Aorta (tissue), 5 donors: ENCODE results near the gene FAM241A. TPM values are rescaled to one million over a fixed set of nuclear protein-coding genes. Genes with fewer than 3 reads are reported as not detected.

ENCODE experiments used
- ATAC-seq: fragments of 200-7000 bp; cut with Tn5 transposase; one replicate; pipeline ENCODE4 v1.9.1; 2022; ENCODE audit warnings: moderate library complexity; ENCODE audit not compliant: low FRiP score
- DNase-seq, 2 donors: peaks; one replicate each; pipeline ENCODE4 v3.0.0-alpha.2; 2020
- H3K27ac ChIP-seq, 2 donors: one replicate each; pipeline ENCODE4 v1.5.1; 2013; ENCODE audit warnings: low read length in 2 of 2, mild to moderate bottlenecking in 2 of 2, moderate library complexity in 2 of 2, control low read depth in 1 of 2, inconsistent platforms in 1 of 2, low read depth in 1 of 2
- H3K27me3 ChIP-seq, 2 donors: one replicate each; pipeline ENCODE4 v1.6.1; 2013; ENCODE audit warnings: control low read depth in 1 of 2, low read length in 1 of 2, mild to moderate bottlenecking in 1 of 2, moderate library complexity in 1 of 2; ENCODE audit not compliant: insufficient read depth in 2 of 2, control insufficient read depth in 1 of 2
- H3K36me3 ChIP-seq, 2 donors: one replicate each; pipeline ENCODE4 v1.6.1; 2013; ENCODE audit warnings: control low read depth in 1 of 2, low read length in 1 of 2, mild to moderate bottlenecking in 1 of 2; ENCODE audit not compliant: insufficient read depth in 2 of 2, control insufficient read depth in 1 of 2
- H3K4me1 ChIP-seq, 2 donors: one replicate each; pipeline ENCODE4 v1.6.1; 2013; ENCODE audit warnings: low read length in 2 of 2, control low read depth in 1 of 2, mild to moderate bottlenecking in 1 of 2, moderate library complexity in 1 of 2; ENCODE audit not compliant: insufficient read depth in 2 of 2, control insufficient read depth in 1 of 2
- H3K4me3 ChIP-seq, 2 donors: one replicate each; pipeline ENCODE4 v1.5.1; 2013; ENCODE audit warnings: low read length in 2 of 2, control low read depth in 1 of 2, mild to moderate bottlenecking in 1 of 2
- H3K9me3 ChIP-seq: one replicate; pipeline ENCODE4 v1.6.1; 2013; ENCODE audit warnings: mild to moderate bottlenecking, low read length; ENCODE audit not compliant: control insufficient read depth
- WGBS, 2 donors: extraction: QIAGEN DNeasy Blood & Tissue Kit; methylation state at CpG; one replicate each; pipeline ENCODE4 v1.1.7; 2013; 5-methylcytosine and 5-hydroxymethylcytosine counted together
- intact Hi-C, 2 donors: fragments of 100-400 bp; cut with DNase I; formaldehyde crosslinking; loops; one replicate each; pipeline versions ENCODE4 v1.14.2 to v1.15.0; 2022
- polyA plus RNA-seq, 2 donors: library from polyadenylated mRNA; stranded (reverse); fragments of 200-250 nt; gene quantifications; one replicate each; pipeline ENCODE4 v1.2.3, GENCODE V29; 2013
- total RNA-seq, 2 donors: library from RNA; stranded (reverse); fragmentation: NEBNext Ultra II Directional; extraction: Animal tissue kit (Norgen Biotek cat#: 25700); gene quantifications; one replicate each; pipeline ENCODE4 v1.2.1, GENCODE V29; 2021
- donor health status: healthy with polysubstance abuse.
- donor health status: Bipolar disorder and iron deficiency.
- donor health status: DM: no; HTN: no; CAD: no.
- donor health status: DM: no; HTN: no; CAD: no.
- donor health status: DM: yes; HTN: yes; CAD: no.

The FAM241A gene
- total and polyA plus RNA-seq, 4 donors = 2.2 to 8.9 (median 4.9) TPM

DNA sequence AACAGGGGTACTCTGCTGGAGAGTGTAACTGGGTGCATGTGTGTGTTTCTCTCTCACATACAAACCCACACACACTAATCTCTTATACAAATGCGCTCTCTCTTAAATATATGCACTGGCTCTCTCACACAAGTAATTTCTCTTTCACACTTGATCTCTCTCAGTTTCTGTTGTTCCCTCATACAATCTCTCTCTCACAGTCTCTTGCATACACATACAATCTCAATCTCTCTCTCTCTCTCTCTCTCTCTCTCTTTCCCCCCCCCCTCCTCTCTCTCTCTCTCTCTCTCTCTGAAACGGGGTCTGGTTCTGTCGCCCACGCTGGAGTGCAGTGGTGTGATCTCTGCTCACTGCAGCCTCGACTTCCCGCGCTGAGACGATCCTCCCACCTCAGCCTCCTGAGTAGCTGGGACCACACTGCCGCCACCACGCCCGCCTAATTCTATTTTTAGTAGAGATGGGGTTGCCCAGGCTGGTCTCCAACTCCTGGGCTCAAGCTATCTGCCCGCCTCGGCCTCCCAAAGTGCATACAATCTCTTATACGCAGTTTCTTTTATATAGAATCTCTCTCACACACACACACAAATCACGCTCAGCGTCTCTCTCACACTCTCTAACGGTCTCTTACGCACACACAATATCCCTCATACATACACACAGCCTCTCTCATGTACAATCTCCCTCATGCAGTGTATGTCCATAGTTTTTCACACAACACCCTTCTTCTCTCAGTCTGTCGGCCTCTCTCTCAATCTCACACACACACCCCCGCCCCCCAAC is 518 bp upstream of the FAM241A start:
- Histone ChIP-seq H3K36me3 (no peaks in the 10 kb centered on the region), H3K9me3 (no peaks in the 10 kb centered on the region), H3K4me3 (no peak overlapping the region), H3K27ac (no peak overlapping the region), H3K4me1 (peaks cover 0 to 4% of the 10 kb centered on the region in 2 donors), H3K27me3 (no peaks in the 10 kb centered on the region)
- WGBS, 2 donors = 52 to 59% methylated on average over 17 to 20 of the region's 20 CpGs
- intact Hi-C loops = loop anchor here in 1 of 2 donors (1.0 kb wide), 1 partner anchor 88 kb away; no protein-coding TSS in a partner anchor
- ATAC-seq = peak; percentile 1
- peak; percentile 44 to 65 for DNase-seq

DNA sequence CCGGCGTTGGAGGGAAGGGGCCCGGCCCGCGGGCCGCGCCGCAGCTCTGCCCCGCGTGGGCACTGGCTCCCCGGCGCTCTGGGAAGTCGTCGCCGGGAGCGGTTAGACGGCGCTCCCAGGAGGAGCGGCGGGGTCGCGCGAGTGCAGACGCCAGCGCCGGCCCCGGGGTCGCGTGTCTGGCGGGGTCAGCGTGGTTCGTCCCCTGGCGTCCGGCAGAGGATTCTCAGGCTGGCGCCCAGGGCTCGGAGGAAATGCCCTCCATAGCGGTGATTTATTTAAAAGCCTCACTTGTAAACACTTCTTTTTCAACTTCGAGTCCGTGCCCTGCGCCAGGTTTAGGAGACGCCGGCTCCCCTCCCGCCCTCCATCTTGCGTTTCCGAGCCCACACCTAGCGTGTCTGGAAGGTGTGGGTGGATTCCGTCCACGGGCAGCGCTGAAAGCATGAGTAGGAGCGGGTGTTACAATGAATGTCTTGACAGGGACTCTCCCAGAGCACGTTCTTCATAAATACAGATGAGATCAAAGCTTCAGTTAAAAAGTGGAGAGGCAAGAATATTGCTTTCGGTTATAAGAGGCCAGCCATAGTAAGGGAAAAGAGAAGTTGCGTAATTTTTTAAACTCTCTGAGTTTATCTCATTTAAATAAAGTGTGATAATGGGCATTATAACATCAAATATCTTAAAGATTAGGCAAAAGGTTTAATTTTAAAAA is 692 bp downstream of the FAM241A start:
- H3K36me3 ChIP-seq = no peaks in the 10 kb centered on the region
- 1 to 2% methylated on average over 51 to 53 of the region's 53 CpGs for WGBS, 2 donors
- ATAC-seq (peak; percentile 54), DNase-seq (peak; percentile 63 to 84)
- no peaks in the 10 kb centered on the region for H3K9me3 ChIP-seq
- H3K4me3 ChIP-seq = peak overlapping the region; percentile 75 to 97
- intact Hi-C loops = loop anchor here (1.0 to 2.0 kb wide), 2 partner anchors 85 to 86 kb away; partner anchors contain the start of gene AP1AR (in 1 of the 2)
- peaks cover 0 to 4% of the 10 kb centered on the region in 2 donors for H3K4me1 ChIP-seq
- peak overlapping the region in 1 of 2 donors; percentile 86 for H3K27ac ChIP-seq
- H3K27me3 ChIP-seq = no peaks in the 10 kb centered on the region

DNA sequence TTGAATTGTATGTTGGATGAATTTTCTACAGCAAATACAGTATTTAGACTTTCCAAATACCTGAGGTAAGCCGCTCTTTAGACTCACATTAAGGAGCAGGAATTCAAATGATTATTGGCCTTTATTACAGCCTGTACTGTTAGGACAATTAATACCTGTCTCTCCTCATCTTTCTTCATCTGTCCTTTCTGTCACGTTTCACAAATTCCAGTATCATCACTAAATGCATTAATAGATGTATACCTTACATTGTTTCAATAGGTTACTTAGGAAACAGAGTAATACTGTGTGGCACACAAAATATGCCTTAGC is 1.2 kb downstream of the FAM241A start:
- no peaks in the 10 kb centered on the region for H3K9me3 ChIP-seq
- intact Hi-C loops = loop anchor here in 1 of 2 donors (2.0 kb wide), 1 partner anchor 84 kb away; the partner anchor contains the start of gene AP1AR
- WGBS, 2 donors = 80 to 83% methylated on average over 2 of the region's 2 CpGs
- DNase-seq = no peak
- peaks cover 0 to 4% of the 10 kb centered on the region in 2 donors for H3K4me1 ChIP-seq
- H3K36me3 ChIP-seq = no peaks in the 10 kb centered on the region
- no peak overlapping the region for H3K27ac ChIP-seq
- no peaks in the 10 kb centered on the region for H3K27me3 ChIP-seq
- ATAC-seq = no peak
- peak overlapping the region; percentile 10 to 75 for H3K4me3 ChIP-seq

DNA sequence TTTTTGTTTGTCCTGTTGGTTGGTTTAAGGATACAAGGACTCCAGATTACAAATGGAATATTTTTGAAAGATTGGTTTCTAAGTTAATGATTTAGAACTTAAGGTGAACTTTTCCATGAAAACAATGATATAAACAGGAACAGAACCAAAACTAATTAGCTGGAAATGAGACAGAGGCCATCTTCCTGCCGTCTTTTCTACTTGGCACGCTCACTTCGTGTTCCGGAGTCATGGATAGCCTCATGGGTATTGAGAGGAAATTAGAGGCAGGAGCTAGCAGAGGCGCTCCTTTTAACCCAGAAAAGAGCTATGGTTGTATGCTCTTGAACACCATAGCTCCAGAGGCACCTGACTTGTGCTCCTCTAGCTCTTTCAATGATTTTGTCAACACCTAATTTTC is 2.4 kb downstream of the FAM241A start:
- intact Hi-C loops = loop anchor here in 1 of 2 donors (2.0 kb wide), 1 partner anchor 83 kb away; the partner anchor contains the start of gene AP1AR
- H3K9me3 ChIP-seq = no peaks in the 10 kb centered on the region
- H3K36me3 ChIP-seq = no peaks in the 10 kb centered on the region
- peaks cover 0 to 4% of the 10 kb centered on the region in 2 donors for H3K4me1 ChIP-seq
- ATAC-seq = no peak
- H3K27ac ChIP-seq = no peak overlapping the region
- 73 to 74% methylated on average over 5 of the region's 5 CpGs for WGBS, 2 donors
- DNase-seq = no peak
- H3K4me3 ChIP-seq = no peak overlapping the region
- H3K27me3 ChIP-seq = no peaks in the 10 kb centered on the region

DNA sequence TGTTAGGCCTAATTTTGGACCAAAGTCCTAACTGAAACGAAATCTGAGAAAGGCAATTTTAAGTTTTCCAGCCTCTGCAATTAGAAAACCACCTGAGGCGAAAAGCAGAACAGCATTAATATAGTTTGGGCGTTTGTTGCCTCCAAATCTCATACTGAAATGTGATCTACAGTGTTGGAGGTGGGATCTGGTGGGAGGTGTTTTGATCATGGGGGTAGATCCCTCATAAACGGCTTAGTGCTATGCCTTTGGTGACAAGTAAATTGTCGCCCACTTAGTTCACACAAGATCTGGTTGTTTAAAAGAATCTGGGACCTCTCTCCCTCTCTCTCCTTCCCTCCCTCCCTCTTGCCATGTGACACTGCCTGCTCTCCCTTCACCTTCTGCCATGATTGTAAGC is 5.7 kb downstream of the FAM241A start:
- Histone ChIP-seq H3K27ac (no peak overlapping the region), H3K4me3 (no peak overlapping the region), H3K36me3 (no peaks in the 10 kb centered on the region), H3K9me3 (no peaks in the 10 kb centered on the region), H3K4me1 (peaks cover 0 to 4% of the 10 kb centered on the region in 2 donors), H3K27me3 (no peaks in the 10 kb centered on the region)
- intact Hi-C loops = no loop called here
- no peak for ATAC-seq
- no peak for DNase-seq
- WGBS, 2 donors = 89 to 90% methylated on average over 5 of the region's 5 CpGs

DNA sequence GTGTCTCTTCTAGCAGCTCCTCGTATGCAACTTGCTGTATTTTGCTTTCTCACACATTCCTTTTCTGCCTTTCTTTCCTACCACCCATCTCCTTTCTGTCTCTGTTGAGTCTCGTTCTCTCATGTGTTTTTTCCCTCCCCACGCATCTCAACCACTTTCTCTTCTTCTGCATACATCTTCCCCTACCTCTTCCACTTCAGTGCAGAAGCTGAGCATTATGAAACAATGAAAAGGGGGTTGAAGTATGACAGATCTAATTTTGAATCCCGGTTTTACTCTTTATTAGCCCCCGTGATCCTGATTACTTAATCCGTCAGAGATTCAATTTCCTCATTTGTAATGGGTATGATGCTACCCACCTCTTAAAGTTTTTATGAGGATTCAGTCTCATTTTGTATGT is 7.3 kb downstream of the FAM241A start:
- Histone ChIP-seq H3K4me3 (no peak overlapping the region), H3K27me3 (no peaks in the 10 kb centered on the region), H3K9me3 (no peaks in the 10 kb centered on the region), H3K4me1 (no peaks in the 10 kb centered on the region), H3K27ac (no peak overlapping the region), H3K36me3 (no peaks in the 10 kb centered on the region)
- no peak for DNase-seq
- ATAC-seq = no peak
- WGBS, 2 donors = 93 to 97% methylated on average over 6 of the region's 6 CpGs
- intact Hi-C loops = no loop called here

DNA sequence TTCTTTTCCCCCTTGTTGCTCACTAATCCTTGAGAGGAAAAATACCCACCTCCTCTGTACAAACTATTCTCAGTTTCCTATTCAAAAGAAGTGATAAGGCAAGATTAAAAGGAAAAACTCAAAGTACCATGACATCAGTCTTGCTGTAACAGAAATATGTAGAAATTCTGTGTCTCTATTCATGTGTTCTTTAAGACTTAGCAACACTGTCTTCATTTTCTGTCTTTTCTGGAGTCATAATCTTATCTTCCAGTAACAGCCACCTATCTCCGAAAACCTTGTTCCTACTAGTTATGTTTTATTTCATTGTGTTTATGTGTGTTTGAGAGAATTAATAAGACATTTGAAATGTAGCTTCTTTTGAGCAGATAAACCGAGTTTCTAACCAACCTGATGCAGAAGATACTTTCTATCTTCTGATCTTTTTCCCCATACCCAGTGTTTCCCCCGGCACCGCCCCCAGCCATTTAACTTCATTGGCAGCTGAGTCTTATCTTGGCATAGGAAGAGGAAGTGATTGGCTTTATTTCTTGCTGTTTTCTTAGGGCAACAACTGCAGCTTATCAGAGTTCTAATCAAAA is 8.0 kb downstream of the FAM241A start:
- WGBS, 2 donors = 77% methylated on average over 4 of the region's 4 CpGs
- ATAC-seq (no peak), DNase-seq (no peak)
- H3K9me3 ChIP-seq = no peaks in the 10 kb centered on the region
- no peaks in the 10 kb centered on the region for H3K27me3 ChIP-seq
- intact Hi-C loops = no loop called here
- H3K4me3 ChIP-seq = no peak overlapping the region
- no peak overlapping the region for H3K27ac ChIP-seq
- H3K4me1 ChIP-seq = no peaks in the 10 kb centered on the region
- no peaks in the 10 kb centered on the region for H3K36me3 ChIP-seq

DNA sequence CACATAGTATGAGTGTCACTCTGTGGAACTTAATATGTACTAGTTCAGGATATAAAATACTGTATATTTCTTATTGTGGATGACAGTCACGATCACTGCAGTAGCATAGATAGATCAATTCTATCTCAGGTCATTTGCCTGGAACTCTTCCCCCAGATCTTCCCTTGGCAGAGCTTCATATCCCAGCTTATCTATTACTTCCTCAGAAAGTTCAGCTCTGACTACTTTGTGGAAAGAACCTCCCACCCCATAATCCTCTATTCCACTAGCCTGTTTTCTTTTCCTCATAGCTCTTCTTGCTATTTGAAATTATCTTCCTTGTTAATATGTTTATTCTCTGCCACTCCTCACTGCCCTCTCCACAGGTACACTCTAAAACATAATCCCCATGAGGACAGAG is 10.9 kb downstream of the FAM241A start:
- Histone ChIP-seq H3K9me3 (no peaks in the 10 kb centered on the region), H3K27ac (no peak overlapping the region), H3K4me1 (no peaks in the 10 kb centered on the region), H3K4me3 (no peak overlapping the region), H3K36me3 (no peaks in the 10 kb centered on the region), H3K27me3 (no peaks in the 10 kb centered on the region)
- DNase-seq (no peak), ATAC-seq (no peak)
- intact Hi-C loops = no loop called here
- WGBS, 2 donors = 93 to 96% methylated on average over 1 of the region's 1 CpG
